GM12873 (cell line): ENCODE measurements around the gene ZNF462.

Source experiments
- TF ChIP-seq, protein P1 (sequence below): IDR thresholded peaks from 2 replicates; pipeline ENCODE4 v1.5.1; 2012; ENCODE audit warnings: low read depth, mild to moderate bottlenecking, moderate library complexity, low read length, control low read depth; ENCODE audit not compliant: insufficient read depth; ENCODE audit errors: missing control alignments

Gene ZNF462

GRCh38 chr9:106857811-106858470 is 5.0 kb upstream of the ZNF462 start:
- TF ChIP-seq, protein P1, sequence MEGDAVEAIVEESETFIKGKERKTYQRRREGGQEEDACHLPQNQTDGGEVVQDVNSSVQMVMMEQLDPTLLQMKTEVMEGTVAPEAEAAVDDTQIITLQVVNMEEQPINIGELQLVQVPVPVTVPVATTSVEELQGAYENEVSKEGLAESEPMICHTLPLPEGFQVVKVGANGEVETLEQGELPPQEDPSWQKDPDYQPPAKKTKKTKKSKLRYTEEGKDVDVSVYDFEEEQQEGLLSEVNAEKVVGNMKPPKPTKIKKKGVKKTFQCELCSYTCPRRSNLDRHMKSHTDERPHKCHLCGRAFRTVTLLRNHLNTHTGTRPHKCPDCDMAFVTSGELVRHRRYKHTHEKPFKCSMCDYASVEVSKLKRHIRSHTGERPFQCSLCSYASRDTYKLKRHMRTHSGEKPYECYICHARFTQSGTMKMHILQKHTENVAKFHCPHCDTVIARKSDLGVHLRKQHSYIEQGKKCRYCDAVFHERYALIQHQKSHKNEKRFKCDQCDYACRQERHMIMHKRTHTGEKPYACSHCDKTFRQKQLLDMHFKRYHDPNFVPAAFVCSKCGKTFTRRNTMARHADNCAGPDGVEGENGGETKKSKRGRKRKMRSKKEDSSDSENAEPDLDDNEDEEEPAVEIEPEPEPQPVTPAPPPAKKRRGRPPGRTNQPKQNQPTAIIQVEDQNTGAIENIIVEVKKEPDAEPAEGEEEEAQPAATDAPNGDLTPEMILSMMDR, result no peak

DNA sequence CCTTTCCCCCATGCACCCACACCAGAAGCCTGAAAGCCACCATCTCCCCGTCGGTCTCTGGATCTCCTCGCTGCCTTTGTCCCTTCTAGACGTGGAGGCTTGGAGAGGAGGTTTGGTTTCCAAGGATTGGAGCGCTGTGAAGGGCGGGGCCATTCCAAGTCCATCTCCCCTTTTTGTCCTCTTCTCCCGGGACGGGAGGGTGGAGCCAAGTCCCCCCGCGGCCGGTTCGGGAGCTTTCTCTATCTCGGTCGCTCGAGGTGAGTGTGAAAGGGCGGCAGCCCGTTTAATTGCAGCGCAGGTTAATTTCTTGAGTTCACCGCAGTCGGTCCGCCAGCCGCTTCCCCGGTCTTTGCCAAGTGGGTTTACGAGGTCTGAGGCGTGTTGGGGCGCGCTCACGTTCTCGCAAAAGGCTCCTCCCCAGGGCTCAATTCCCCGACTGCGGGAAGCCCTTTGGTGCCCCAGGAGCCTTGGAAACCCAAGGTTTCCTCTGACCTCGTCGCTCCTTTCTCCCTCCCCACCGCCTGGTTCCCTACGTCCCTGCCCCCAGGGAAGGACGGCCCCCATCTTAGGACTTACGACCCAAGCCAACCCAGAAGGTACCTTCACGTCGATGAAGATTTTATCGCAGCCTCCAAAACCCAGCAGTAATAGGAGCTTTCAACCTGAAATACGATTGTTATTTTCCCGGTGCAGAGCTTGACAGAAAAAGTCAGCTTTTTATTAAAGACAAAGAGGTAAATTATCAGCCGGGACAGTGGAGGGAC is 2.8 kb upstream of the ZNF462 start:
- TF ChIP-seq, protein P1, result no peak

GRCh38 chr9:106860721-106861639 is 2.0 kb upstream of the ZNF462 start:
- TF ChIP-seq, protein P1, result no peak

DNA sequence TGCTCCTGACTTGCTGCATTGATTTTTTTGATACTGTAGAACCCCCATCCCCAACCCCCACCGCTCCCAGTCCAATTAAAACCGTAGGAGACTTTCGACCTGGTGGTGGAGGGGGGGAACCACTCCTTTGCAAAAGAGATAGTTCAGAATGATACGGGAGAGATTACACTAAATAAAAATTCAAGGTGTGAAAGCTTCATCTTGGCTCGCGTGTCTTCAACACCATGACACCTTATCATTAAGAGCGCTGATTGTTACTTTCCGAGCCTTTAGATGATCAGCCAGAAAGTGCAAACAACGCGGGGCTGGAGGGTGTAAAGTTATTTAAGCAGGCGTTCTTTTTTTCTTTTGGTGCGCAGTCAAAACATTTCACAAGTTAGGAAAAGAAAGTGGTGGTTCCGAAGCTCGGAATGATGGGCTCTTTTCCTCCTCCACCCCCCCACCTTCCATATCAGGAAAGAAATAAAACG is 1.3 kb upstream of the ZNF462 start:
- TF ChIP-seq, protein P1, result no peak

DNA sequence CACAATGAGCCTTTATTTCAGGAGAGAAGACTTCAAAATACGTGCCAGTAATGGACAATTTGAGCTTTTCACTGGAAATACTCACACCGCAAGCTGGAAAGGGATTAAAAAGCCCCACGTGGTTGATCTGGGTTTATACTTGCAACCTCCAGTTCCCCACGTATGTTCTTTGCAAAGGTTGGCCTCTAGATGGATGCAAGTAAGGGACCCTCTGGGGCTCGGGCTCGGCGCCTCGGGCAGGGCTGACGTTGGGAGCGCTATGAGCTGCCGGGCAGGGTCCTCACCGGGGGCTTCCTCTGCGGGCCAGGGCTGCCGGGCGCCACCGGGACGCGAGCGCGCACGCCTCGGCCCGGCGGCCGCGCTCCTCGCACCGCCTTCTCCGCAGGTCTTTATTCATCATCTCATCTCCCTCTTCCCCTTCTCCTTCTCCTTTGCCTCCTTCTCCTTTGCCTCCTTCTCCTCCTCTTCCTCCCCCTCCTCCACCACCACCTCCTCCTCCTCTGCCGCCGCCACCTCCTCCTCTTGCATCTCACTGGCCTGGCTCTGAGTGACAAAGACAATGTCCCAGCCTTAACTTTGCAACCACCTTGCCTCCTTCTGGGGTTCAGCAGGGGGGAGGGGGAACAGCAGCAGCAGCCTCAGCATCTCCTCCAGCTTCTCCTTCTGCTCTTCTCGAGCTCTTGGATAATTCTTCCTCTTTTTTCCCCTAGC is 701 bp upstream of the ZNF462 start:
- TF ChIP-seq, protein P1, result no peak

GRCh38 chr9:106864373-106865143 is 1.6 kb downstream of the ZNF462 start:
- TF ChIP-seq, protein P1, result no peak
